ENCODE results near the gene SCN10A.

Gene SCN10A

DNA sequence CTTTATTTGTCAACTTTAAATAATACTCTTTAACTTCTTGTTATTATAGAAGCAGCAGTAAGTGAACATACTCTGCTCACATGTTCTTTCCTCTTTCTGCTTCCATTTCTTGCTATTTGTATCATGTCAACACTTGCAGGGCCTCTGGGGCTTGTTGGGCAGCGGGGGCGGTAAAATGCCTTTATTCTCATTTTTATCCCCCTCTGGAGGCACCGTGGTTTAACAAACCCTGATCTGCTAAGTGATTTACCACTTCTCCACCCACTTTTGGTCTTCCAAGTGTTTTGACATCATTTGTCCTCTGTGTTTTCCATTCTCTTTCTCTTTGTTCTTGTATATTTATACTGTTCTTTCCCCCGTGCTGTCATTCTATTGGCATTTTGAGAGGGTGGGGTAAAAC lies 33.9 kb downstream of the SCN10A start:
- no peak for DNase-seq

DNA sequence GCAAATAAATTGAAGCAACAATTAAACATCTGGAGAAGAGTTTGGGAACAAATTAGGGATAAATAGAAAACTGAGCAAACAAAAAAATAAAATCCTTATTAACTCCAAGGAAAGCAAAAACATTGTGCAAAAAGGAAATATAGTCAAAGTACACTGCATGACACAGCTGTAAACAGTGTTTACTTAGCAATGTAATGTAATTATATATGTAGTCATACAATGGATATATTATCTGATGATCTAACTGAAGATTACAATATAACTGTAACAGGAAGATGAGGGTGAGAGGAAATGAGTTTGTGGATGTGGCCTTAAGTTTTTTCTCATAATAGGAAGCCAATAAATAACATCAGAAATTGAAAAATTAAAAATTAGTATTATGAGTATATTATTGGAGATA lies 42.5 kb downstream of the SCN10A start:
- no peak for DNase-seq

DNA sequence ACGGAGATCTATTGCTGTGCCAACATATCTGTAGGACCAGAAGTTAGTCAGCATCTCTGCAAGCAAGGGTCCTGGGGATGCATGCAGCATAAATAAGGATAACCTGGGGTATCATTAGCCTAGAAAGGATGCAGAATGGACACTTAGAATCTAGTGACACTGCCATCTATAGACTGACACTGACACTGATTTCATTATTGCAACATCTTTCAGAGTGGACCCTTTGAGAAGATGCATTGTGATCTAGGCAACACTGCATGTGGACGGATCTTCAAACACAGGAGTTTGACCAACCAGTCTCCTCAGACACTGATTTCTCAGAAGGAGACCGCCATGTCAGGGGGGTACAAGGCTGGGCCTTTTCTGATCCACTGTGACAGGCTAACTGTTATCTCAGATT lies 52.4 kb downstream of the SCN10A start:
- no peak for DNase-seq

DNA sequence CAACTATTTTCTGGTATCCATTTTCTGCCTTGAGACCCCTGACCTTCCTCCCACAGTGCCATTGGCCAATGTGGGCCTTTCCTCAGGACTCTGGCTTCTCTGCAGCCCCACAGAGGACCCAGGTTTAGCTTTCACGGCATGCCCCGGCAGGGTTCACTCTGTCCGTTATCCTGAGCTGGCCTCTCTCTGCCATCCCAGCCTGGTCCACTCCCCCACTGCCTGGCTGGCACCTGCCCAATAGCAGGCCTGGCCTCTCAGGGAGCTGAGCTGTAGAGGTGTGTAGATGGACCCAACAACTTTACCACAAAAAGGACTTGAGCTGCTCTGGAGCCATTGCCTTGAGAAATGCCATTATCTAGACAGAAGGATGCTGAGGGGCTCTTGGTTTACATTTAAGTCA lies 57.5 kb downstream of the SCN10A start:
- DNase-seq, result no peak

DNA sequence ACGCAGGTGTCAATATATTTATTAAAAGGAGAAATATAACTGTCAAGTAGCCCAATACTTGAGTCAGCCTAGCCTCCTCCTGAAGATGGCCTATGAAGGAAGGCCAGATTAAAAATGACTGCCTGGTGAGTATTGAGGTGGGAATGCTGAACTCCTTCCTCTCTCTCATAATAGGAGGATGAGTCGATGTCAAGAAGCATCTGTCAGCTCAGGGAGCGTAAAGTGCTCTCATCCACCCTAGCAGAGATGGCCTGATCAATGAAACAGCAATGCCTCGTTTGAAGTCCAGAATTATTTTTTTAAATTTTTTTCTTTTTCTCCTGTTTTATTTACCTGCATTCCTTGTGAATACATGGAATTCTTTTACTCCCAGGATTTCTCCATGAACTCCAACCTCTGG lies 58.3 kb downstream of the SCN10A start:
- DNase-seq, result no peak

DNA sequence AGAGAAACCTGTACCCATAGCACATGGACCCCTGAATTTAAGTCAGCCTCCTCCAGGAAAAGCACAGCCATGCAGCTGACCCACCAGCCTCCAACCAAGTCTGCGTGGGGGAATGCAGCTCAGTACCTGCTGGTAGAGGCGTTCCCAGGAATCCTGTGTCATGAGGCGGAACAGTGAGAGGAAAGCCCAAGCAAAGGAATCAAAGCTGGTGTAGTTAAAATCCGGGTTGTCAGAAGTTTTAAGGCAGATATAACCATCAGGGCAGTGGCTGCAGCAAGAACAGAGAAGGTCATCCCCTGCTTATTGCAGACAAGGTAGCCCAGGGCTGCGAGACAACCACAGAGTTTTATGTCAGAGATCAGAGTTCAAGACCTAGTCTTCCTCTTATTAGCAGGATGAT lies 59.1 kb downstream of the SCN10A start:
- no peak for DNase-seq

DNA sequence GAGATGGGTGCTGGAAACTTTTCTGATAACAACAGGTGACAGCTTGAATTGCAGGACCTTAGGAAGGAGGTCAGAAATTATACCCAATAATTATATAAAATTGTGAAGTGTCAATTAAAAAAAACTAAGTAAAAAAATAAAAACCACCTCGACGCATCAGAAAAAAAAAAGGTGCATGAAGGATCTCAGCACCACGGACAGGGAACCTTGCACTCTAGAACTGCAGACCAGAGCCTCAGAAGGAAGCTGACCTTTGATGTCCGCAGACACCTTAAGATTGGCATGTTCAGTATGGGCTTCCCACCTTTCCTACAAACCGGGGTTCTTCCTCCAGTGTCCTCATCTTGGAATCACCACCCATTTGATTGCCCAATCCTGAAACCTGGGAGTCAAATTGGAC lies 60.9 kb downstream of the SCN10A start:
- no peak for DNase-seq

DNA sequence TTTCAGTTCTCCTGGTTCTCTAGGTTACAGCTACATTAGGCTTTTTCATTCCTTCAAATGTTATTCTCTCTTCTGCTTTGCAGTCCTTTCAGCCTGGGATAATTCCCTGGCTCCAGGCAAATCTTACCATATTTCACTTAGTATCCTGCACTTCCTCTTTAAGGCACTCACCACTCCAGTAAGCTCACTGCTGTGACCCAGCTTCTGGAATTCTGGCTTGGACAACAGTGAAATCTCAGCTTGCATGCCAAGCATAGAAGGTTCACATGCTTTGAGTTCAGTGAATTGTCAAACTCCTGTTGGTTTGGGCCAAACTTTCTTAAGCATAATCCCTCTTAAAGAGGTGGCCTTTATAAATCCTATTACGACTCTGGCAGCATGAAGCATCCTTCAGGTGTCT lies 69.4 kb downstream of the SCN10A start:
- no peak for DNase-seq

DNA sequence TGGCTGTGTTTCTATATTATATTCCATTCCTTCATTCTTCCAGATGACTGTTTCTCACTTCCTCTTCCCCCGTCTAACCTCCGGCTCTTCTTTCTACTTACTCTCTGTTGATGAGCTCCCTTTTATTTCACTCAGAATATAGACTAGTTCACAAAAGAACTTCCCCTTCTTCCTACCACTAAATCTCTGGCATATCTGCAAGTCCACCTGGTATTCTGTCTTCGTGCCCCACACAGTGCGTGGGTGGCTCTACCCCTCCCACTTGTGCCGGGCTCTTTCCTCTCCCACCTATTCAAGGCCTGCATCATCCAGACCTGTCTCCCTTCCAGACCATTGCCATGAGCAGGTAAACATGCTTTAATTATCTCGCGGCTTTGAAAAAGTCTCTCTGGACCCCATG lies 73.0 kb downstream of the SCN10A start:
- no peak for DNase-seq

DNA sequence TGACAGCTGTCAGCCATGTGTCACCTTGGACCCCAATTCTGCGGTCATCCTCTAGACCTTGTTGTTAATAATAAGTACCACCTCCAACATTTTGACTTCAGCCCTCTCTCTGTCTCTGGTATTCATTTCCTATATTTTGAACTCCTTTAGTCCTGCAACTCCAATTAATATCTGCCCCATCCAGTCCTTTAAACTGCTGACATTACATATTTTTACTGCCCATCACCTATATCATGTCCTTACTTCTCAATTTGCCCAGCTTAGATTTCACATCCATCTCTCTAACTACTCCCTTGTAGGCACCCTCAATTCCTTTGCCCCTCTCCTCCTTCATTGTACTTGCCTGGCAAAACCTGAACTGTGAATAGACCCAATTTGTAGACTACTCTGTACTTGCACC lies 73.5 kb downstream of the SCN10A start:
- no peak for DNase-seq

DNA sequence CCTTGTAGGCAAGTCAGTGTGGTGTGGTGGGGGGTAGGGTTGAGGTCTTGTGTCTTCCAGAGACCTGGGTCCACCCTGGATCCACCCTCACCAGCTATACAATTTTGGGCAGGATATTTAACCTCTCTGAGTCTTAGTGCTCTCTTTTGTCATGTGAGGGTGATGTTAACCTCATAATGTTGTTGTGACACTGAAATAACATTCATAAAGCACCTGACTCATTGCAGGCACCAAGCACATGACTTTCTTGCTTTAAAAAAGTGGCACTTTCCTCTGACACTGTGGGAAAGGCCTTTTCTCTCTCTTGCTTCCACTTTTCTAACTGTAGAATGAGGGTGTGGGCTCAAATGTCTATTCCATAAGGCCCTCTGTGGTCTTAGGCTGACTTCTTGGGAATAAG lies 75.5 kb downstream of the SCN10A start:
- no peak for DNase-seq

DNA sequence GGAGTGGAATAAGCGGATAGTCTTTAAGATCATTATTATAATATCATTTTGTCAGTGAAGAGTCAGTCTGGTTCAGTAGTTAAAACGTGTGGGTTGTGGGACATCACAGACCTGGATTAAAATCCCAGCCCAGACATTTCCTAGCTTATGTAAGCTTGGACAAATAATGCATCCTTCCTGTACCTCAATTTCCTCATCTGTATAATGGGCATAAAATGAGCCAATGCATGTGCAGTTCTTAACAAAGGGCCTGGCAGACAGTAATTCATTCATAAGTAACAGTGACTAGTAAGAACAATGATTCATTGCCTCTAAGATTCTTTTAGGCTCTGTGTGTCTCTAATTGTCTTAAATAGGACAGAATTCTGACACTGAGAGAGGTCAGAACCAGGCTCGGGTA lies 76.1 kb downstream of the SCN10A start:
- no peak for DNase-seq

DNA sequence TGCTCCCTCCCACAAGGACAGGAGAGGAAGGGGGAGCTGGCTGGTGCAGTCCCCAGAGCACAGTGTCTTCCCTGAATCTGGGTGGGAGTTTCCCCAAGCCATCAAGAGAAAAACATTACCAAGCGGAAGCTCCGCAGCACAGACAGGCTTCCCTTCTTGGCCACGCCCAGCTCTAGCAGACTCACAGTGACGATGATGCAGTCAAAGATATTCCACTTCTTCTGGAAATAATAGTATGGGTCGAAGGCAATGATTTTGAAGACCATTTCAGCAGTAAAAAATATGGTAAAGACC lies 76.7 kb downstream of the SCN10A start:
- no peak for DNase-seq

DNA sequence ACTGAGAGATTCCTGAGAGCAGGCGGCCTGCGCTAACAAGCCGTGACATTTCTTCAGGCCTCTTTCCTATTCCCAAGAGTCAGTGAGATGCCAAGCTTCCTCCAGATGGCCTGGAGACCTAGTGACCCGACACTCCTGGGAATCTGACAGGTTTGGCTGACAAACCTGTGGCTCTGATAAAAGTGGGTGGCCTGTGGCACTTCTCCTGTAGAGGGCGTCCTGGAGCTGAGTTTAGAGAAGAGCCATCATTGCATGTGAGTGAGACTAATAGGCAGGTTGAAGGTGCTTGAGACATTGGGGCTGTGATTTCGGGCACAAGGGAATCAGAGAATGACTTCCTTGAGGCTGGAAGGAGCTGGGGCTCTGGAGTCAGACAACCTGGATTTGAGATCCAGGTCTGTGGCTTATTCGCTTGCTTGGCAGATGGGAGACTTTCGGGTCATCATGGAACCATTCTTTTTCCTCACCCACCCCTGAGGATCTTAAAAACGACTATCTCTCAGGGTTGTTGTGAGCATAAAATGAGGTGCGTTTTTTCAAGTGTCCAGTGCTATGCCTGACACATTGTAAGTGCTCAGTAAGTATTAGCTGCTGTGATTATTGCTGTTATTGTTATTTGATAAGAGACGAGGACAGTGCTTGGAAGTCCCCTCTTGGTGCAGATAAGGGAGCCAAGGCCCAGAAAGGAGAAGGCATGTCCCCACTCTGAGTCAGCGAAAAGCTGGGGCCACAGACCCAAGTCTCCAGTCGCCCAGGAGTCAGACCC lies 77.2 kb downstream of the SCN10A start:
- peak in 3 of 51 donors; percentile 2 to 10 (median 9) for DNase-seq

DNA sequence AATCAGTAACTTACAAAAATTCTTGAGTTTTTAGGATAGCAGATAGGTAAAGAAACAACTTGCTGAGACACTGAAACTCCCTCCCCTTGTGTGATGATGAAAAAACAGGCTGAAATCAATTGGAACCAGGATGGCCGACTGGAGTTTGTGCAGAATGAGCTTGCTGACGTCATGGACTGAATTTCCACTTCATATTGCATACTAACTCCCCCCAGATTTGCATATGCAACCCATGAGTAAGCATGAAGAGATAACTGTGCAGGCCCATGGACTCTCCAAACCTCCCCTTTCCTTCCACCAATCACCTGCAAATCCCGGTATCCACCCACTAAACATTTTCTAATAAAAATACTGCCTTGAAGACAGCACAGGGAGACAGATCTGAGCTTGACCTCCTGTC lies 84.5 kb downstream of the SCN10A start:
- DNase-seq, result no peak

DNA sequence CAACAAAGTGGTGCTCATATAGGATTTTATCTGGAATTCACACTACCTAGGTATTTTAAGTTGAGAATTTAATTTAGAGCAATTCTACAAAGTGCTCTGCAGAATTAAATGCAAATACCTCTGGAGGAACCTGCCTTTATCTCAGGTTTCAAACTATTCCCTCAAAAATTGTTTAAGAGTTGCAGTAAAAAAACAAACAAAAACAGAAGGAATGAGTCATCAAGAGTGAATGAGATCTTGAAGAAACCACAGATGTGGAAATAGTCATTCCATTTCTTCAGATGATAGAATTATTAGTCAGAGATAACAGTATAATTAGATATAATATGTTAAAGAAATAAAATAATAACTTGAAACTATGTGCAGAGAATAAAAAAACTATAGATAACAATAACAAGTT lies 85.7 kb downstream of the SCN10A start:
- DNase-seq, result no peak

DNA sequence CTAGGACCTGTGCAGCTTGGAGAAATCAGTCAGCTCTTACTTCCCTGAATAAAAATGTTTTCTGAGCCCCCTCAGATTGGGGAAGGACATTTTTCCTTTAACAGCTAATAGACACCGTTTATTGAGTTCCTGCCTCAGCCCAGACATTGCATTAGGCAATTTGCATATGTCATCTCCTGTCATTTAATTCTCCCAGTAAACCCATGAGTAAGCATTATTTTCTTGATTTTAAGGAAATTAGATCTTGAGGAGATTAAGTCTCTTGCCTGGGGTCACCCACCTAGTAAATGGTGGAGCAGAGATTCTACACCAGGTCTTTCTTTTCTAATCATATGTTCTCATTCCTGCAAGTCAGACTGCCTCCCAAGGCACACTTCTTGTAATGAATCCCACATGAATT lies 88.0 kb downstream of the SCN10A start:
- DNase-seq, result no peak

DNA sequence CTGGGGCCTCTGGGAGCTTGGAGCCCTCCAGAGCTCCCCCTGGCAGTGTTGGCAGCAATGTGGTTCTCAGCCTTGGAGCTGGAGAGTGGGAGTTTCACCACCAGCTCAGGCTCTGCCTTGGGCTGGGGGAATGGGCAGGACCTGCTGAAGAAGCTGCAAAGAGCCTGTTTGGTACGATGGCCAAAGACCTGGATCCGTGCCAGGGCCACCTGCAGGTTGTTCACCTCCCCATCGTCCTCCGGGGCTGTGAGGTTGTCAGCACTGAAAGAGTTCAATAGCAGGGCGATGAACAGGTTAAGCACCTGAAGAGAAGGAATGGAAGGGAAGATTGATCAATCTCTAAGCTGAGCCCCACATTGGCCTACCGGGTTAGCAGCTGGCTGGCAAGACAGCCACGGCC lies 89.3 kb downstream of the SCN10A start:
- DNase-seq, result no peak

DNA sequence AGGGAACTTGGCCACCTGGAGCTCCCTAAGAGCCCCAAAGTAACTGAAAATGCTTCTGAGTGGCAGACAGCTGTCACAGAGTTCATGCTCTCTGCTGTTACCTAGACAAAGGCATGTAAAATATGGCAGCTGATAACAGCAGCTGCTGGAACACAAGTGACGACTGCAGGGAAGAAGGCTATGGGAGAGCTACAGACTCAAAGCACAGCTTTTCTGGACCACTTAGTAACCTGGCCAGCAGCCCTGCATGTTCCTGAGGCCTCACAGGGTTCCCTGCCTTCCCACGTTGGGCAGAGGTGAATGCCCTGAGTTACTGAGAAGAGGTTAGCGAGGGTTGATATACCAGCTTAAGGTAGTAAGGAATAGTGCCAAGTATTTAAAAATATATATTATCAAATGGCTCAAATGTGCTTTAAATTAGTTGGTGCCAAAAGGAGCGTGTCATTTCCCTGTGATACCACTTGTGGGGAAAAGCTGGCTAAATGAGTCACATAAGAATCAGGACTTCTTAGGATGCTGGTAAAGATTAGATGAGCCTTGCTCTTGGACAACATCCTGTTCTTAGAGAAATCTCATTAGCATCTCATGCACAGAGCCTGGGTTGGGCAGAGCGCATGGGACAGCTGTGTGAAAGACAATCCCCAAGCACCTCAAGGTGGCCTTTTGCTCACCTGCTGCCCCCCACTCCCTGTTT lies 90.1 kb downstream of the SCN10A start:
- no peak for DNase-seq

DNA sequence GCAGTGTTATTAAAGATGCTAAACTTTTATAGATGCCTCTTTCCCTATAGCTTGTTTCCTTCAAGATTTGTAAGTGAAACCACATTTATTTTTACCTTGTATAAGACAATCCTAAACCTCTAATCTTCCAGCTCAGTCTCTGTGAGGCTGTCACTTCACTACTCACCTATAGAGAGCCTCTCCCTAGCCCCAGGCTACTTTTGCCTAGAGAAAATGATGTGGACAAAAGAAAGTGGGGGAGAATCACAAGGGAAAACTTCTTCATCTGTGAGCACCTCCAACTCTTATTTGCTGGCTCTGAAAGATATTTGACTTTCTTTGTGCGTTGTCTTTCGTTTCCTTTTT lies 91.7 kb downstream of the SCN10A start:
- no peak for DNase-seq

DNA sequence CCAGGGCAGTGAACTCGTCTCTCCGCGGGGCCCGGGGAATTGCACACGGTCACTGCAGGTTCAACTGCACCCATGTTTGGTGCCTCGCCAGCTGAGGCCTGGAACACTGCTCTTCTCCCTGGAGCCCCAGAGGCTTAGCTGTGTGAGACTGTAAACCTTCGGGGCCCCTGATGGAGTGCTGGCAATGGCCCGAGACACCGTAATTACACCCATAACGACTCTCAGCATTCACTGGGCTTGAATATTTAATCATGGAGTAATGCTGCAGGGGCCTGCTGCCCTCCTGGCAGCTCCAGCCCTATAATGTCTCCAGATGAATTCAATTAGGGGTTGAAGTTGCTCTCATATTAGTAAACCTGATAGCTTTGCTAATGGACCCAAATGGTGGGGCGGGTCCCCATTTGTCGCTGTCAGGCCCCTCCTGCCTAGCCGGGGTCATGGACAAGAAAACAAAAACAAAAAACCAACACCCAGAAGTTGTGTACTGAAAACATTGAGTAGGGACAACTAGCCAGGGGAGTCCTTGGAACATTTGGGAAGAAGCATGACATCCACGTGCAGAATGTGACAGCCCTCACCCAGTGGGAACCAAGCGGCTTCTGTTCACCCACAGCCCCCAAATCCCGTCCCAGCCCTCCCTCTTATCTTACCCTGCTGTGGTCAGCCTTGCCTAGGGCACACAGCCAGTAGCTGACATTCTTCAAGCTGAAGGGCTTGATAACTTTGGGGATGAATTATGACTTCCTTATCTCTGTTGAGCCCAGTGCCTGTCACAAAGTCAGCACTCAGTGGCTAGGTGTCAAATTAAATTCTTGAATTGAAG lies 92.2 kb downstream of the SCN10A start:
- no peak for DNase-seq

DNA sequence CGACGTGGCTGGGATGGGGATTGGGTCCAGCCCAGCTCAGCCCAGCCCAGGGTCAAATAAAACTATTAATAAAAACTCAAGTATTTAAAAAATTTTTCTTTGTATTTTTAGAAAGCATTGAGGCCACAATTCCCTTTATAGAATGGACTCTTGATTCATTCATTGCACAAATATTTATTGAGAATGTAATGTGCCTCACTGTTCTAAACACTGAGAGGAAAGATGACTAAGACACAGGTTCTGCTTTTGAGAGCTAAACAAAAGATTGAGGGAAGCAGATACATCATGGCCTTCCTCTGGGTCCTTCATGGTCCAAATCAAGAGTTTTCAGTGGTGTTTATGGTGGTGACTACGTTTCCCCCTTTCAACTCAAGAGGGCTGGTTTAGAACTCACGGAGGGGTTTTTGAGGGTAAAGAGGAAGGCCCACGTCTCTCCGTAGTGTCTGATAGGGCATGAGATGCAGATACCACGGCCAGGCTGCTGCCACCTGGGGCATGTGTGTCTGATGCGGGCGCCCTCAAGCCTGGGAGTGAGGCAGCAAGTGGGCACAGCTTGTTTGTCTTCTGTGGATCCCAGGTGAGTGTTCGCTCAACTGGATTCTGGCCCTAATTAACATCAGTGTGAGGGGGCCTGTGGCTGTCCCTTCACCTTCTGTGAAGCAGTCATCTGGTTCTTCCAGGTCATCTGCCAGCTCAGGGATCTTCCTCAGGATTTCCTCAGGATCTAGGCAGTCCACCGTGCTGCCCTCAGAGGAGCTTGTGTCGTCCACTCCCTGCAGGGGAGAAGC lies 93.0 kb downstream of the SCN10A start:
- no peak for DNase-seq
